HepG2 (cell line): ENCODE results near the gene NOP9. TPM values are rescaled to one million over a fixed set of nuclear protein-coding genes. Genes with fewer than 3 reads are reported as not detected.

ENCODE experiments used
- ATAC-seq: fragments of 200-7000 bp; cut with Tn5 transposase; 3 replicates; pipeline ENCODE4 v1.9.1; 2020; ENCODE audit warnings: mild to moderate bottlenecking, moderate library complexity
- BruUV-seq: library from RNA; stranded (reverse); fragments of 400-500 nt; replicated peaks from 2 replicates; lab custom pipeline; 2021; lab: Mats Ljungman, UMichigan
- CTCF ChIA-PET: fragments of 300-600 bp; formaldehyde crosslinking; extraction: SDS; loops from one replicate; lab custom pipeline; 2021; ENCODE audit warnings: low total read pairs, inconsistent platforms, low intra/inter-chr PET ratio; lab: Yijun Ruan, JAX
- POLR2A ChIA-PET: fragments of 350-600 bp; sonication (Branson Sonifier 250); formaldehyde crosslinking; loops from one replicate; lab custom pipeline; 2020; ENCODE audit warnings: antibody characterized with exemption, inconsistent platforms; lab: Yijun Ruan, JAX
- DNase-seq: peaks from one replicate; pipeline ENCODE4 v3.0.0-alpha.2; 2015; ENCODE audit warnings: low spot score
- FAIRE-seq: peaks from 3 replicates; lab custom pipeline; 2011; peaks lifted over from hg19 to GRCh38; lab: Jason Lieb, UNC
- H2AFZ ChIP-seq: one replicate; pipeline ENCODE4 v1.6.1; 2011; ENCODE audit warnings: low read length, inconsistent platforms
- H3K27ac ChIP-seq: fragments of 300-600 bp; 3 replicates; pipeline ENCODE4 v1.8.0; 2011; ENCODE audit warnings: mixed run types, mild to moderate bottlenecking, mixed read lengths, low read length, inconsistent platforms; ENCODE audit not compliant: insufficient read depth; ENCODE audit errors: extremely low read length
- H3K27me3 ChIP-seq, 2 experiments: fragments of 200-600 bp in 1 of 2; 2 replicates in 1 of 2; 3 replicates in 1 of 2; pipeline versions ENCODE4 v1.6.0 to v1.8.0; 2011; ENCODE audit warnings: low read length in 2 of 2, mild to moderate bottlenecking in 2 of 2, moderate library complexity in 2 of 2, inconsistent platforms in 1 of 2; ENCODE audit not compliant: insufficient read depth in 2 of 2, control insufficient read depth in 1 of 2
- H3K36me3 ChIP-seq, 2 experiments: fragments of 200-600 bp in 1 of 2; replicated peaks in 1 of 2; 2 replicates in 1 of 2; 3 replicates in 1 of 2; pipeline versions ENCODE4 v1.5.1 to v1.8.0; 2011; ENCODE audit warnings: low read length in 2 of 2, inconsistent platforms in 1 of 2; ENCODE audit not compliant: insufficient read depth in 2 of 2, control insufficient read depth in 1 of 2
- H3K4me1 ChIP-seq: 2 replicates; pipeline ENCODE4 v1.5.1; 2012; ENCODE audit warnings: low read length, inconsistent platforms; ENCODE audit not compliant: insufficient read depth
- H3K4me2 ChIP-seq: 2 replicates; pipeline ENCODE4 v1.6.0; 2011; ENCODE audit warnings: low read depth, low read length, inconsistent platforms
- H3K4me3 ChIP-seq, 3 experiments: fragments of 200-600 bp in 1 of 3; sonication (generic), shearing (Covaris generic) in 1 of 3; replicated peaks in 1 of 3; 2 replicates each; pipeline ENCODE4 v1.5.1; 2011 to 2016; ENCODE audit warnings: low read length in 3 of 3, inconsistent platforms in 2 of 3, low read depth in 2 of 3, mild to moderate bottlenecking in 2 of 3, control low read depth in 1 of 3, mixed read lengths in 1 of 3; ENCODE audit not compliant: insufficient read depth in 1 of 3
- H3K79me2 ChIP-seq: one replicate; pipeline ENCODE4 v1.6.1; 2011; ENCODE audit warnings: low read length, inconsistent platforms; ENCODE audit not compliant: insufficient read depth
- H3K9ac ChIP-seq: 2 replicates; pipeline ENCODE4 v1.6.0; 2011; ENCODE audit warnings: mild to moderate bottlenecking, low read depth, low read length, inconsistent platforms; ENCODE audit not compliant: insufficient read depth
- H3K9me3 ChIP-seq: 2 replicates; pipeline ENCODE4 v1.5.1; 2012; ENCODE audit warnings: mild to moderate bottlenecking, low read length
- H4K20me1 ChIP-seq: 2 replicates; pipeline ENCODE4 v1.6.0; 2011; ENCODE audit warnings: inconsistent platforms, mild to moderate bottlenecking, low read length, moderate library complexity; ENCODE audit not compliant: insufficient read depth
- ATF1 ChIP-seq: IDR thresholded peaks from 2 replicates; pipeline ENCODE4 v1.6.1; 2016; ENCODE audit warnings: mild to moderate bottlenecking, control low read depth
- ATM ChIP-seq: fragments of 450-650 bp; IDR thresholded peaks from 2 replicates; pipeline ENCODE4 v1.7.1; 2017; ENCODE audit warnings: mild to moderate bottlenecking, borderline replicate concordance
- FOXK1 ChIP-seq: sonication (generic); formaldehyde crosslinking; IDR thresholded peaks from 2 replicates; pipeline ENCODE4 v1.4.0; 2020; ENCODE audit warnings: low read depth, missing genetic modification reagents, borderline replicate concordance
- GTF2F1 ChIP-seq: fragments of 150-350 bp; IDR thresholded peaks from 2 replicates; pipeline ENCODE4 v1.6.1; 2014; ENCODE audit warnings: low read length
- GTF3A ChIP-seq: sonication (generic); formaldehyde crosslinking; conservative IDR thresholded peaks from 2 replicates; pipeline ENCODE4 v1.4.0; 2020; ENCODE audit warnings: mild to moderate bottlenecking, missing genetic modification reagents
- MAFF ChIP-seq: IDR thresholded peaks from 2 replicates; pipeline ENCODE4 v1.6.1; 2011; ENCODE audit warnings: low read depth, low read length, improper control_type of control experiment
- MAFK ChIP-seq, 2 experiments: IDR thresholded peaks in 1 of 2; conservative IDR thresholded peaks in 1 of 2; 2 replicates each; pipeline ENCODE4 v1.6.1; 2011; ENCODE audit warnings: improper control_type of control experiment in 2 of 2, low read length in 2 of 2
- MYC ChIP-seq: sonication (generic); formaldehyde crosslinking; IDR thresholded peaks from 2 replicates; pipeline ENCODE4 v1.9.0; 2021; ENCODE audit warnings: missing genetic modification reagents, borderline replicate concordance
- NFKBIZ ChIP-seq: IDR thresholded peaks from 2 replicates; pipeline ENCODE4 v1.6.1; 2018; ENCODE audit warnings: missing genetic modification reagents, missing compliant biosample characterization
- SMAD1 ChIP-seq: sonication (generic); formaldehyde crosslinking; IDR thresholded peaks from 2 replicates; pipeline ENCODE4 v1.4.0; 2020; ENCODE audit warnings: missing genetic modification reagents, low read depth, mild to moderate bottlenecking, borderline replicate concordance
- SP1 ChIP-seq, 2 experiments: fragments of 450-650 bp in 1 of 2; sonication (generic) in 1 of 2; formaldehyde crosslinking in 1 of 2; IDR thresholded peaks; 2 replicates each; pipeline versions ENCODE4 v1.4.0 to v1.6.1; 2016 to 2020; ENCODE audit warnings: missing genetic modification reagents in 1 of 2
- TBP ChIP-seq: sonication (generic); formaldehyde crosslinking; IDR thresholded peaks from 2 replicates; pipeline ENCODE4 v1.5.0; 2020; ENCODE audit warnings: missing genetic modification reagents
- ZIK1 ChIP-seq: sonication (generic); formaldehyde crosslinking; IDR thresholded peaks from 2 replicates; pipeline ENCODE4 v1.5.0; 2020; ENCODE audit warnings: mild to moderate bottlenecking, low read depth, missing genetic modification reagents, borderline replicate concordance
- ZNF136 ChIP-seq: sonication (generic); formaldehyde crosslinking; IDR thresholded peaks from 2 replicates; pipeline ENCODE4 v1.8.1; 2022; ENCODE audit warnings: low read depth, mild to moderate bottlenecking, moderate library complexity, missing genetic modification reagents
- ZNF383 ChIP-seq: sonication (generic); formaldehyde crosslinking; IDR thresholded peaks from 2 replicates; pipeline ENCODE4 v1.4.0; 2020; ENCODE audit warnings: missing genetic modification reagents, mild to moderate bottlenecking, borderline replicate concordance
- ZNF652 ChIP-seq: IDR thresholded peaks from 2 replicates; pipeline ENCODE4 v1.6.1; 2016; ENCODE audit warnings: low read depth, borderline replicate concordance
- ZNF891 ChIP-seq: sonication (generic); formaldehyde crosslinking; IDR thresholded peaks from 2 replicates; pipeline ENCODE4 v1.5.0; 2020; ENCODE audit warnings: mild to moderate bottlenecking, missing genetic modification reagents
- WGBS: methylation state at CpG from one replicate; pipeline ENCODE4 v1.1.6; 2017; ENCODE audit warnings: low lambda C conversion rate; 5-methylcytosine and 5-hydroxymethylcytosine counted together
- in situ Hi-C: cut with HindIII; loops from 2 replicates; pipeline ENCODE4 v1.10.0; 2017; ENCODE audit warnings: low pct_unique_long_range_greater_than_20kb; ENCODE audit not compliant: extremely low pct_ligation_motif_present
- intact Hi-C: fragments of 100-400 bp; cut with micrococcal nuclease; formaldehyde crosslinking; loops from one replicate; pipeline ENCODE4 v1.10.0; 2022; ENCODE audit not compliant: unreplicated experiment
- polyA plus RNA-seq, 8 experiments: library from polyadenylated mRNA; depleted of rRNA in 3 of 8; stranded (reverse) in 7 of 8; unstranded in 1 of 8; fragments of >200 nt; fragmentation: Illumina TruSeq in 4 of 8; extraction: Trizol in 4 of 8; gene quantifications; 2 replicates each; pipeline versions ENCODE4 v1.2.1 to v1.2.3, GENCODE V29; 2011 to 2016; ENCODE audit warnings: low read depth in 4 of 8, missing spikeins in 1 of 8, mixed read lengths in 1 of 8; ENCODE audit not compliant: insufficient read depth in 1 of 8
- total RNA-seq, 5 experiments: library from RNA; depleted of rRNA; stranded (reverse); fragments of >200 nt; fragmentation: Illumina TruSeq; extraction: Trizol; gene quantifications; 2 replicates each; pipeline ENCODE4 v1.2.3, GENCODE V29; 2016; ENCODE audit warnings: low read depth in 1 of 5
- TF ChIP-seq, protein P1 (sequence below): IDR thresholded peaks from 2 replicates; pipeline ENCODE4 v1.6.1; 2018; ENCODE audit warnings: missing genetic modification reagents

Gene NOP9
- total and polyA plus RNA-seq, 2 of the 13 experiments (the other 11 are each of a cell fraction or from before 2014, with no cell fraction given), result 24.5 to 61.6 TPM

DNA sequence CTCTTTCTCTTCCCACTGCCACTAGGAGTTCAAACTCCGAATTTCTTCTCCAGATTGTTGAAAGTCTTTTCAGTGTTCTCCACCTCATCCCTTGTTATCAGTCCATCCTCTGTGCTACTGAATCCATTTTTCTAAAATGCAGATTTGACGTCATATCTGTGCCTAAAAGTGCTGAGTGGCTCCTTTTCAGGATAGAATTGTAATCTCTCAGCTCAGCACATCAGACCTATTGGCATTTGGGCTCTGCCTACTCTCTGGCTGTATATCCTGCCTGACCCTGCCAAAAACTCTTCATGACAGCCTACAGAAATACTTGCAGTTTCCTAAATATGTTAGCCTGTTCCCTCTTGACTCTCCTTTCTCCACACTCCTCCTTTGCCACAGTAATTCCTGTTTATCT is 27.2 kb upstream of the NOP9 start:
- no peak overlapping the region for H3K4me3 ChIP-seq
- H3K4me1 ChIP-seq, result peaks cover 22% of the 10 kb centered on the region
- ATAC-seq, result no peak
- H4K20me1 ChIP-seq, result no peaks in the 10 kb centered on the region
- H2AFZ ChIP-seq, result no peak overlapping the region
- CTCF ChIA-PET, result interaction anchor here (1.4 to 2.8 kb wide), 2 partner anchors 25 to 30 kb away, joined by 10 to 33 read pairs; partner anchors contain the start of gene TINF2
- no peak for FAIRE-seq
- in situ Hi-C loops (no loop called here), intact Hi-C loops (no loop called here)
- H3K79me2 ChIP-seq, result peaks cover 7% of the 10 kb centered on the region
- no peak overlapping the region for H3K27ac ChIP-seq
- no peak for TF ChIP-seq ATM
- peak; percentile 16; the same call in 1 of the 2 replicates for TF ChIP-seq FOXK1 (CRISPR knock-in tag)
- peak; percentile 97 for TF ChIP-seq MAFF
- peak; percentile 97 for TF ChIP-seq MAFK (conservative IDR thresholded peaks at IDR 0.05 in 1 of 2, IDR thresholded peaks at IDR 0.05 in 1 of 2; ENCODE audit: low read length in 2 of 2)
- TF ChIP-seq SP1 (IDR thresholded peaks at IDR 0.05), result no peak
- TF ChIP-seq SP1 (CRISPR knock-in tag; IDR thresholded peaks at IDR 0.05), result peak; percentile 8; the same call in 1 of the 2 replicates
- BruUV-seq, result no TSS peak
- POLR2A ChIA-PET, result interaction anchor here (1.5 to 16.5 kb wide), 17 partner anchors 11 to 164 kb away, joined by 5 to 435 read pairs (median 32); partner anchors contain the start of genes CBLN3, CHMP4A, CIDEB and DCAF11
- H3K9me3 ChIP-seq, result no peaks in the 10 kb centered on the region
- H3K4me2 ChIP-seq, result peak overlapping the region; percentile 97
- WGBS, result 88% methylated on average over 2 of the region's 2 CpGs
- H3K36me3 ChIP-seq, result peaks cover 5 to 14% of the 10 kb centered on the region in 2 experiments; a peak in 4 of 5 replicates
- H3K9ac ChIP-seq, result peak overlapping the region; percentile 98
- no peak for DNase-seq
- no peaks in the 10 kb centered on the region; a peak in 1 of 5 replicates for H3K27me3 ChIP-seq

DNA sequence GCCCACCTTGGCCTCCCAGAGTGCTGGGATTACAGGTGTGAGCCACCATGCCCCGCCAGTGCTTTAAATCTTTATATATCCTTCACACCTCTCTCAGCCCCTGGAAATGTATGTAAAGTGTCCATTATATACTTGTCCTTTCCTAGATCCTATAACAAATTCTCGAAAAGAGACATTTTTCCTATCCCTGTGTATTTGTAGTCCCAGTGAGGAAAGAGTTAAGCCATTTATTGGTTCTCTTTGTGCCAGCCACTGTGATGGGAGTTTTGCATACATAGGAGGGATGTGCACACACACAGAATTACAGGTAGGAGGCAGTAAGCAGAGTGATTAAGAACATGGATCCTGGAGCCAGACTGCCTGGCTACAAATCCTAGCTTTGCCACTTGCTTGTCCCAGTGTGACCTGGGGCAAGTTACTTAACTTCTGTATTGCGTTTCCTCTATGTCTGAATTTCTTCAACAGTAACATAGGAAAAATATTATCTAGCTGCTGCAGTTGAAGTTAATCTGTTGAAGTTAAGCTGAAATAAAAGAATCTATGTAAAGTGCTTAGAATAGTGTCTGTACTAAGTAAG is 26.1 kb upstream of the NOP9 start:
- Histone ChIP-seq H3K4me2 (no peak overlapping the region), H3K9ac (no peak overlapping the region), H3K4me1 (peaks cover 22% of the 10 kb centered on the region), H3K4me3 (no peak overlapping the region), H4K20me1 (no peaks in the 10 kb centered on the region), H2AFZ (no peak overlapping the region), H3K79me2 (peaks cover 7% of the 10 kb centered on the region), H3K27ac (no peak overlapping the region), H3K9me3 (no peaks in the 10 kb centered on the region), H3K36me3 (peaks cover 0 to 8% of the 10 kb centered on the region in 2 experiments; a peak in 1 of 5 replicates), H3K27me3 (no peaks in the 10 kb centered on the region; a peak in 1 of 5 replicates)
- CTCF ChIA-PET, result interaction anchor here (1.1 to 1.4 kb wide), 2 partner anchors 25 to 31 kb away, joined by 3 to 4 read pairs; partner anchors contain the start of gene TINF2
- DNase-seq (peak; percentile 60), ATAC-seq (no peak), FAIRE-seq (no peak)
- no TSS peak for BruUV-seq
- POLR2A ChIA-PET, result interaction anchor here (0.6 to 16.5 kb wide), 6 partner anchors 8 to 84 kb away, joined by 3 to 435 read pairs (median 3); partner anchors contain the start of gene TINF2
- WGBS, result 76% methylated on average over 3 of the region's 3 CpGs
- in situ Hi-C loops, result no loop called here
- intact Hi-C loops, result no loop called here
- TF ChIP-seq ZIK1, result no peak
- TF ChIP-seq GTF2F1, result no peak
- TF ChIP-seq ZNF891 (CRISPR knock-in tag), result no peak
- 0 out of 2 replicates have a peak, but pooled peaks have one; percentile 44 for TF ChIP-seq GTF3A
- TF ChIP-seq TBP (CRISPR knock-in tag), result no peak
- TF ChIP-seq, protein P1, sequence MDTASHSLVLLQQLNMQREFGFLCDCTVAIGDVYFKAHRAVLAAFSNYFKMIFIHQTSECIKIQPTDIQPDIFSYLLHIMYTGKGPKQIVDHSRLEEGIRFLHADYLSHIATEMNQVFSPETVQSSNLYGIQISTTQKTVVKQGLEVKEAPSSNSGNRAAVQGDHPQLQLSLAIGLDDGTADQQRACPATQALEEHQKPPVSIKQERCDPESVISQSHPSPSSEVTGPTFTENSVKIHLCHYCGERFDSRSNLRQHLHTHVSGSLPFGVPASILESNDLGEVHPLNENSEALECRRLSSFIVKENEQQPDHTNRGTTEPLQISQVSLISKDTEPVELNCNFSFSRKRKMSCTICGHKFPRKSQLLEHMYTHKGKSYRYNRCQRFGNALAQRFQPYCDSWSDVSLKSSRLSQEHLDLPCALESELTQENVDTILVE (CRISPR knock-in tag), result no peak
- peak; percentile 89 for TF ChIP-seq ZNF652
- 0 out of 2 replicates have a peak, but pooled peaks have one; percentile 59 for TF ChIP-seq ZNF383
- no peak for TF ChIP-seq MYC (CRISPR knock-in tag)
- no peak for TF ChIP-seq NFKBIZ (CRISPR knock-in tag)
- no peak for TF ChIP-seq SMAD1 (CRISPR knock-in tag)
- no peak for TF ChIP-seq ATF1 (CRISPR knock-in tag)
- TF ChIP-seq ZNF136, result no peak
